ENCODE results near the gene PIGC. TPM values are rescaled to one million over a fixed set of nuclear protein-coding genes. Genes with fewer than 3 reads are reported as not detected.

PIGC gene
- total and polyA plus RNA-seq, 10 of the 15 experiments (the other 5 are each of a cell fraction or from before 2014, with no cell fraction given), result 11.0 to 37.3 (median 19.6) TPM

GRCh38 chr1:172416496-172417035 lies 27.3 kb downstream of the PIGC start:
- no peak overlapping the region for H3K4me2 ChIP-seq (ENCODE audit: control insufficient read depth, insufficient read depth)
- RAD21 ChIA-PET (ENCODE audit: unreplicated experiment), result interaction anchor here (1.0 to 1.1 kb wide), 2 partner anchors 11 to 12 kb away, joined by 3 to 4 read pairs; no protein-coding TSS in a partner anchor
- SMC1A ChIA-PET (ENCODE audit: uncharacterized antibody, unreplicated experiment), result interaction anchor here (0.7 to 3.0 kb wide), 12 partner anchors 9 to 413 kb away, joined by 3 to 15 read pairs (median 3); partner anchors contain the start of gene PIGC
- ATAC-seq, result no peak
- intact Hi-C loops (cut with micrococcal nuclease; ENCODE audit: unreplicated experiment) (no loop called here), in situ Hi-C loops (cut with MboI) (no loop called here)
- H3K4me3 ChIP-seq, result no peak overlapping the region
- no peak for DNase-seq (ENCODE audit: low read depth, low spot score)
- no peak overlapping the region for H2AFZ ChIP-seq (ENCODE audit: control insufficient read depth, low read depth, low read length)
- TF ChIP-seq, protein P1, sequence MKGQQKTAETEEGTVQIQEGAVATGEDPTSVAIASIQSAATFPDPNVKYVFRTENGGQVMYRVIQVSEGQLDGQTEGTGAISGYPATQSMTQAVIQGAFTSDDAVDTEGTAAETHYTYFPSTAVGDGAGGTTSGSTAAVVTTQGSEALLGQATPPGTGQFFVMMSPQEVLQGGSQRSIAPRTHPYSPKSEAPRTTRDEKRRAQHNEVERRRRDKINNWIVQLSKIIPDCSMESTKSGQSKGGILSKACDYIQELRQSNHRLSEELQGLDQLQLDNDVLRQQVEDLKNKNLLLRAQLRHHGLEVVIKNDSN (IDR thresholded peaks at IDR 0.05; ENCODE audit: borderline replicate concordance, extremely low read length, insufficient read depth, low read depth, low read length), result no peak
- no peaks in the 10 kb centered on the region for H3K27me3 ChIP-seq (replicated peaks in 1 of 2; ENCODE audit: control insufficient read depth in 2 of 2, insufficient read depth in 2 of 2, low read length in 1 of 2)
- H3K36me3 ChIP-seq (ENCODE audit: control insufficient read depth in 2 of 2, insufficient read depth in 2 of 2, low read length in 1 of 2), result no peaks in the 10 kb centered on the region
- H4K20me1 ChIP-seq (ENCODE audit: control insufficient read depth, insufficient read depth), result no peaks in the 10 kb centered on the region
- H3K4me1 ChIP-seq (ENCODE audit: control insufficient read depth, insufficient read depth, low read length), result no peaks in the 10 kb centered on the region
- CTCF ChIA-PET, result interaction anchor here (0.5 to 5.4 kb wide), 7 partner anchors 9 to 430 kb away, joined by 3 to 47 read pairs (median 5); no protein-coding TSS in a partner anchor
- no peak for FAIRE-seq
- no TSS peak for BruUV-seq (replicated peaks)
- no peaks in the 10 kb centered on the region for H3K79me2 ChIP-seq (ENCODE audit: control insufficient read depth, insufficient read depth, low read length)
- POLR2A ChIA-PET, result no interaction called here
- H3K9ac ChIP-seq (ENCODE audit: control insufficient read depth, insufficient read depth, low read length), result no peak overlapping the region
- H3K27ac ChIP-seq (ENCODE audit: control insufficient read depth, insufficient read depth), result no peak overlapping the region
- no peaks in the 10 kb centered on the region for H3K9me3 ChIP-seq (replicated peaks; ENCODE audit: control insufficient read depth, insufficient read depth, low read length)
- 27% methylated on average over 4 of the region's 4 CpGs for WGBS (ENCODE audit: insufficient coverage, insufficient replicate concordance, low lambda C conversion rate, missing lambda C conversion rate)

GRCh38 chr1:172414331-172414730 lies 29.5 kb downstream of the PIGC start:
- no peak overlapping the region for H3K27ac ChIP-seq (ENCODE audit: control insufficient read depth, insufficient read depth)
- no peaks in the 10 kb centered on the region for H3K9me3 ChIP-seq (replicated peaks; ENCODE audit: control insufficient read depth, insufficient read depth, low read length)
- H3K4me1 ChIP-seq (ENCODE audit: control insufficient read depth, insufficient read depth, low read length), result no peaks in the 10 kb centered on the region
- no peaks in the 10 kb centered on the region for H3K36me3 ChIP-seq (ENCODE audit: control insufficient read depth in 2 of 2, insufficient read depth in 2 of 2, low read length in 1 of 2)
- no peak overlapping the region for H3K4me2 ChIP-seq (ENCODE audit: control insufficient read depth, insufficient read depth)
- no peak for FAIRE-seq
- intact Hi-C loops (cut with micrococcal nuclease; ENCODE audit: unreplicated experiment) (no loop called here), in situ Hi-C loops (cut with MboI) (no loop called here)
- H3K79me2 ChIP-seq (ENCODE audit: control insufficient read depth, insufficient read depth, low read length), result no peaks in the 10 kb centered on the region
- H4K20me1 ChIP-seq (ENCODE audit: control insufficient read depth, insufficient read depth), result no peaks in the 10 kb centered on the region
- RAD21 ChIA-PET (ENCODE audit: unreplicated experiment), result no interaction called here
- SMC1A ChIA-PET (ENCODE audit: uncharacterized antibody, unreplicated experiment), result interaction anchor here (1.7 kb wide), 1 partner anchor 10 kb away, joined by 4 read pairs; no protein-coding TSS in a partner anchor
- ATAC-seq, result no peak
- H3K4me3 ChIP-seq, result no peak overlapping the region
- no peak for DNase-seq (ENCODE audit: low read depth, low spot score)
- H3K9ac ChIP-seq (ENCODE audit: control insufficient read depth, insufficient read depth, low read length), result no peak overlapping the region
- CTCF ChIA-PET, result interaction anchor here (5.4 kb wide), 1 partner anchor 12 kb away, joined by 47 read pairs; no protein-coding TSS in a partner anchor
- no TSS peak for BruUV-seq (replicated peaks)
- POLR2A ChIA-PET, result interaction anchor here (0.7 kb wide), 1 partner anchor 633 kb away, joined by 4 read pairs; the partner anchor contains the start of gene METTL13
- no peaks in the 10 kb centered on the region for H3K27me3 ChIP-seq (replicated peaks in 1 of 2; ENCODE audit: control insufficient read depth in 2 of 2, insufficient read depth in 2 of 2, low read length in 1 of 2)
- no peak overlapping the region for H2AFZ ChIP-seq (ENCODE audit: control insufficient read depth, low read depth, low read length)
- TF ChIP-seq, protein P1 (IDR thresholded peaks at IDR 0.05; ENCODE audit: borderline replicate concordance, extremely low read length, insufficient read depth, low read depth, low read length), result no peak
- TF ChIP-seq FOS (IDR thresholded peaks at IDR 0.05; ENCODE audit: borderline replicate concordance, extremely low read depth, insufficient read length) (no peak), ELK1 (IDR thresholded peaks at IDR 0.05; ENCODE audit: low read depth, low read length) (no peak), RCOR1 (conservative IDR thresholded peaks at IDR 0.05; ENCODE audit: low read depth, low read length) (no peak), RB1 (IDR thresholded peaks at IDR 0.05; ENCODE audit: borderline replicate concordance) (no peak), CEBPB (IDR thresholded peaks at IDR 0.05; ENCODE audit: borderline replicate concordance in 1 of 2, low read depth in 2 of 2, low read length in 2 of 2) (no peak), HCFC1 (IDR thresholded peaks at IDR 0.05; ENCODE audit: low read length) (no peak), REST (IDR thresholded peaks at IDR 0.05; ENCODE audit: low read depth, low read length) (no peak), MYC (IDR thresholded peaks at IDR 0.05; ENCODE audit: insufficient read depth, insufficient read length, insufficient replicate concordance, low read length, severe bottlenecking) (no peak)

All from GM12878 (cell line).